ENCODE measurements around the gene HOXC6. TPM values are rescaled to one million over a fixed set of nuclear protein-coding genes. Genes with fewer than 3 reads are reported as not detected.

Gene HOXC6
- total and polyA plus RNA-seq, 2 of the 13 experiments (the other 11 are each of a cell fraction or from before 2014, with no cell fraction given), result not detected

- no peak for TF ChIP-seq E2F5 (CRISPR knock-in tag; conservative IDR thresholded peaks at IDR 0.05)
- TF ChIP-seq ZNF572 (CRISPR knock-in tag; IDR thresholded peaks at IDR 0.05), result no peak
- no peak for TF ChIP-seq ZNF850 (CRISPR knock-in tag; conservative IDR thresholded peaks at IDR 0.05)
- TF ChIP-seq FOXP4 (CRISPR knock-in tag; IDR thresholded peaks at IDR 0.05), result no peak
- no peak for TF ChIP-seq NR2F1 (CRISPR knock-in tag; IDR thresholded peaks at IDR 0.05)
- no peak for TF ChIP-seq ZFP62 (CRISPR knock-in tag; IDR thresholded peaks at IDR 0.05)
- no peak for TF ChIP-seq ZNF101 (CRISPR knock-in tag; IDR thresholded peaks at IDR 0.05; ENCODE audit: borderline replicate concordance, low read depth)
- 0 out of 2 replicates have a peak, but pooled peaks have one; percentile 27 for TF ChIP-seq EED (CRISPR knock-in tag; IDR thresholded peaks at IDR 0.05)
- no peak for TF ChIP-seq EHMT2 (IDR thresholded peaks at IDR 0.05; ENCODE audit: borderline replicate concordance, low read depth, low read length)
- TF ChIP-seq ZFX (CRISPR knock-in tag; IDR thresholded peaks at IDR 0.05; ENCODE audit: low read depth), result peak; percentile 45; the same call in 1 of the 2 replicates
- no peak for TF ChIP-seq NFIC (IDR thresholded peaks at IDR 0.05; ENCODE audit: low read length)
- no peak for TF ChIP-seq ZBTB1 (CRISPR knock-in tag; IDR thresholded peaks at IDR 0.05; ENCODE audit: borderline replicate concordance)
- TF ChIP-seq ZNF546 (CRISPR knock-in tag; conservative IDR thresholded peaks at IDR 0.05), result no peak
- no peak for TF ChIP-seq ZNF549 (CRISPR knock-in tag; IDR thresholded peaks at IDR 0.05)
- TF ChIP-seq PITX1 (CRISPR knock-in tag; IDR thresholded peaks at IDR 0.05), result no peak
- 0 out of 2 replicates have a peak, but pooled peaks have one; percentile 36 for TF ChIP-seq KAT8 (CRISPR knock-in tag; IDR thresholded peaks at IDR 0.05)
- TF ChIP-seq ZNF607 (CRISPR knock-in tag; IDR thresholded peaks at IDR 0.05; ENCODE audit: borderline replicate concordance), result 0 out of 2 replicates have a peak, but pooled peaks have one; percentile 33
- TF ChIP-seq FOXM1 (CRISPR knock-in tag; IDR thresholded peaks at IDR 0.05), result no peak
- TF ChIP-seq TP53 (CRISPR knock-in tag; conservative IDR thresholded peaks at IDR 0.05), result no peak
- no peak for TF ChIP-seq ZNF235 (CRISPR knock-in tag; IDR thresholded peaks at IDR 0.05; ENCODE audit: borderline replicate concordance)
- TF ChIP-seq CTCF (CRISPR knock-in tag; IDR thresholded peaks at IDR 0.05), result no peak
- TF ChIP-seq BCL6 (CRISPR knock-in tag; IDR thresholded peaks at IDR 0.05), result no peak
- TF ChIP-seq ZNF121 (CRISPR knock-in tag; IDR thresholded peaks at IDR 0.05), result no peak
- TF ChIP-seq ZMAT3 (CRISPR knock-in tag; conservative IDR thresholded peaks at IDR 0.05), result no peak
- no peak for TF ChIP-seq IKZF5 (CRISPR knock-in tag; IDR thresholded peaks at IDR 0.05)
Measured at GRCh38 chr12:54000116-54001114, 27.8 kb upstream of the HOXC6 start, which contains the start of gene HOXC9 (continued).

All from HepG2 (cell line).